HG03378 (cell line): ENCODE measurements around the gene ECHDC3.

ENCODE experiments used
- ATAC-seq: cut with Tn5 transposase; IDR thresholded peaks from one replicate; pipeline ENCODE4 v1.9.1; 2021; ENCODE audit warnings: mild to moderate bottlenecking, moderate library complexity; ENCODE audit not compliant: unreplicated experiment

Gene ECHDC3

DNA sequence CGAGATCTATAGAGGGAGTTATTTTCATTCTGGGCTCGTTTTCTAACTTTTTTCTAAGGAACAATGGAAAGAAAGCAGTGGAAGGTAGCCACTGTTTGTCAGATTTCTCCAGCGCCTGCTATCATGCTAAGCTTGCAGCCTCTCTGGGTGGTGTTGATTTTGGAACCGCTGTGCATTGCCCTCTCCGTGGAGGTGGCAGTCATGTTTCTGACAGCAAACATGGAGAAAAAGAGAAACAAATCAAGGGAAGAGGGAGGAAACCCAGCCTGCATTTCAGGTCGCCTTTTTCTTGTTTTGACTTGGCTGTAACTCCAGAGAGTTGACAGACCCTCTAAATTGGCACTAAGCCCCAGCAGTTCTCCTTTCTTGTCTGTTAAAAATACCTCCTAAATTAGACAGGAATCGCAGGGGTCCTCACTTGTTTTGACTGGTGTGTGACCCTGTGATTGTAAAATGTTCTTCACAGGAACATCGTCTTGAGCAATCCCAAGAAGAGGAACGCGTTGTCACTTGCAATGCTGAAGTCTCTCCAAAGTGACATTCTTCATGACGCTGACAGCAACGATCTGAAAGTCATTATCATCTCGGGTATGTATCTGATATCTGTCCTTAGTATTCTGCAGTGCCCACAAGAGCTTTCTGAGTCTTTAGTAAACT, 4.8 kb downstream of the ECHDC3 start:
- no peak for ATAC-seq

DNA sequence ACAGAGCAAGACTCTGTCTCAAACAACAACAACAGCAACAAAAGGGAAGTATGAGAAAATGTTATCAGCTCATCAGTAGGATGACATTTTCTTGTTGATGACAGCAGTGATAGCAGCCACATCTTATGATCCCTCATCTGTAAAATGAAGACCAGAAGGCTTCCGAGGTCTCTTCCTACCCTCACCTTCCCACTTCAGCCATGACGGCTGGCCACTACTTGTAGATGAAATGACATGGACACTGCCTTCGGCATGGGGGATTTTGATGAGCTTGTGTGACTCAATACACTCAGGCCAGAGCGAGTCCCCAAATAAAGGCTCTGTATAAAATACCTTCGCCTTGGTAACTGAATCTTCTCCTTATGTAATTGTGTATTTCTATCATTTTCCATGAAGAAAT, 6.7 kb downstream of the ECHDC3 start:
- no peak for ATAC-seq

DNA sequence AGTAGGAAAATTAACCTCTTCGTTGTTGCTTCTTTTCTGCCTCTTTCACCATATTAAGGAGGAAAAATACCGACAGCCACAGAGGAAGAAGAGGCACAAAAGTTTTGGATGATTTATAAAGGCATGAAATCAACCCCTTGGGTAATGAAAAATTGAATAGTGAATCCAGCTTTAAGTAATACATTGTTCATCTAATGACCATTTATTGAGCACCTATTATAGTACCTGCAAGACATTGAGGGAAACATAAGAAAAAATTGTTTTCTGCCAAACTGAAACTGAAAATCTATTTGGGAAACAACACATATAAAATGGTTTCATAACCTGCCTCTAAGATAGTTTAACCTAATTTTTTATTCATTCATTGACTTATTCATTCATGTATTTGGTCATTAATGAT, 8.2 kb downstream of the ECHDC3 start:
- no peak for ATAC-seq

DNA sequence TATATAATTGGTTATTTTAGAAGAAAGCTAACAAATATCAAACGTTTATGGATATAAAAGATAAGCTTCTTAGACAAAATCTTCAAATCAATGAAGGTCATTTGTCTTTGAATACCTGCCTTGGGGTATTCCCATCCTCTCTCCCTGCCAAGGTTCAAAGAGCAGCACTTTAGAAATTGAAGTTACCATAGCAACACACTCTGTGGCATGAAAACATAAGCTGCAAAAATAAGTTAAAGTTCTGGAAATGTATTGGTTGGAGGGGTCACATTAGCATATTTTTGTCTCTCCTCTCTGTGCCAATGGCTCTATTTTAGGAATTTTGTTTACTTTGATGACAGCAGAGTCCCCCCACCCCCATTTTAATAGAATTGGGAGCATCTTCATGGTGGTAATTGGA, 12.0 kb downstream of the ECHDC3 start:
- no peak for ATAC-seq

DNA sequence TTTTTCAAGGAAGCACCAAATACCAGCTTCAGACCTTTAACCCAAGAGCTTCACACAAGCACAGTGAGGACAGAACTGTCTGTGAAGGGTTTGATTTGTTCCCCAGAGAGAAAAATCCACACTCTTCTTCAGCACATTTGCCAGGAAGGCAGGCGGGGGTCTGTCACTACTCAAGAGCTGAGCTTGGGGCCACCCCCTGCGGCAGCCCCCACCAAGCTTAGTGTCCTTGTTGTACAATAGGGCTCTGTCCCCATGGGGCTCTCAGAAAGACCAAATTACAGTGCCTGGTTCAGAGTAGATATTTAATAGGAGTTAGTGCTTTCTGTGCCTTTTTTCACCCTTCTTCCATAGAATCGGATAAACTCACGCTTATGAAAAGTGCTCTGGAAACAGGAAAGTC, 12.4 kb downstream of the ECHDC3 start:
- ATAC-seq, result no peak

DNA sequence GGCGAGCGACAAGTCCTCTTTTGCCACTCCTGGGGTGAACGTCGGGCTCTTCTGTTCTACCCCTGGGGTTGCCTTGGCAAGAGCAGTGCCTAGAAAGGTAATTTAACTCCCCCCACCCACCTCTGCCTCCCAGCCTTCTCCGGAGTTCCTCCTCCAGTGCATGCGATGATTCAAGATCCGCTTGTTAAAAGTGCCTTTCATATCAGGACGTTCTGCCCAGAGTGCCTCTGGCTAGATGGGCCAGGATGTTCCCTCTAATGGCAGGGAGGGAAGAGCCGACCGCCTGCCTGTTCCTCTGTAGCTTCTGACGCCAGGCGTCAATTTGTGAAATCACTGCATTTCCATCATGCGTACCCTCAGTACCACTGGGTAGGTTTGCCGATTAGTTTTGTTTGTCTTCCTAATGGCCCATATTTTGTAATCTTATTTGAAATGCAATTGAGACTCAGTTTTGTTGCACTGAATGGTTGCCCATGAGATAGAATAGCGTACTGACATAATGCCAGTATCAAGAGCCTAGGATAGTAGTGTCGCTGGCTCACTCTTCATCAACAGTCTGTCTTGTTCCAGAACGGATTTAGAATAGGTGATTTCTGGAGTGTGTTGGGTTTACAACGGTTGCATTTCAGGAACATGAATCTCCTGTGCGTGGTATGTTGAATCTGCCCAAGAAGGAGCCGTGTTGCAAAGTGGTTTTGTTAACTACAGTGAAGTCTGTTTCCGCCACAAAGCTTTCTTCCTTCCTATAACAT, 13.5 kb downstream of the ECHDC3 start:
- no peak for ATAC-seq

DNA sequence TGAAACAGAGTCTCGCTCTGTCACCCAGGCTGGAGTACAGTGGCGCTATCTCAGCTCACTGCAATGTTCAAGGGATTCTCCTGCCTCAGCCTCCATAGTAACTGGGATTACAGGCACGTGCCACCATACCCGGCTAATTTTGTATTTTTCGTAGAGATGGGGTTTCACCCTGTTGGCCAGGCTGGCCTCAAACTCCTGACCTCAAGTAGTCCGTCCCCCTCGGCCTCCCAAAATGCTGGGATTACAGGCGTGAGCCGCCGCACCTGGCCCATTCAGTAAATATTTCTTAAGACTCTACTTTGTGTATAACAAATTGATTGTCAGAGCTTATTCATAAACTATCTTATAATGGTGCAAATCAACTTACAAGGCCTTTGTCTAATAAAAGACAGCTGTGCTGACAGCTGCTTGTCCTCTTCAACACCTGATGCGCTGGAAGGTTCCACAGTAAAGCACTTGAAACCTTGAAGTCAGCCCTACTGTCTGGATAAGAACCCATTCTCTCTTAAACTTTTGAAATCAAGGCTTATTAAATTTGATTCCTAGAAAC, 14.7 kb downstream of the ECHDC3 start:
- ATAC-seq, result no peak

DNA sequence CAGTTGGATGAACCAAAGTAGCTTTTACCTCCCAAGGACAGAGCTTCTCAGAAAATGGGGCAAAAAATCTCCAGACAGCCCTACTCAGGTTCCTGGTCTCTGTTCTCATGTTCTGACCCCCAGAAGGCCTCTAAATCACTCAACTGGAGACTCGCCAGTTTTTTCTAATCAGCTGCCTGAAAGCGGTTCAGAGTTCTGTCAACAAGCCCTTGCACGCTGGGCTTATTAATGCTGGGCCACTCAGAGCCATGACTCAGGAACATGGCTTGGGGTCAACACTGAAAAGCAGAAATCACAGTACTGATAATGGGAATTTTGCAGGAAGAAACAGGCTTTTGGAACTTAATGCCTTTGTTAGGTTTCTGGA, 15.3 kb downstream of the ECHDC3 start:
- ATAC-seq, result no peak

DNA sequence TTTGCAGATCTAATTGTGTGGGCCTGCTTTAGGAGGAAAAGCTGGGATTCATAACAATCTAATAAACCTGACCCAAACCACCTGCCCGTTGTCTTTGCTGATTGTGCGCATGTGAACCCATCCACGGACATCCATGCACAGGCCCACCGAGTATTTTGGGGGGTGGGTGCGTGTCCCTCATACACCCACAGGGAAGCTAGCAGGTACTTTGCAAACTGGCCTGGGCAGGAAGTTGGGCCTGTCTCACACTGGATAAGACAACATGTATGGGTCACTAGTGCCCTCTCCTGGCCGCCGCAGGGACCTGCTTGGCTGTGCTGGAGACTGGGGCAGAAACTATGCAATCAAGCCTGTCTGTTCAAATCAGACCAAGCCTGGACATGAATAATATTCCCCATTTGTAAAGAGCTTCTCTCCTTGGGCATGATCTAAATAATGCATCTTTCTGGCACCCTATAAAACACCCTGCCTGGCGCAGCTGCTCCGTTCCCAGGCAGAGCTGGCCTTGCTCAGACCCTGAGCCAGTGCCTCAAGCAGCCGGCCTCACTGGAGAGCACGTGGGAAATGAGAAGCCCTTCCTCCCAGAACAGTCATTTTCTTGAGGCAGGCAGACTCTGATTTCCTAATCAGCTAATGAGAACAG, 15.8 kb downstream of the ECHDC3 start:
- ATAC-seq, result peak; percentile 96

DNA sequence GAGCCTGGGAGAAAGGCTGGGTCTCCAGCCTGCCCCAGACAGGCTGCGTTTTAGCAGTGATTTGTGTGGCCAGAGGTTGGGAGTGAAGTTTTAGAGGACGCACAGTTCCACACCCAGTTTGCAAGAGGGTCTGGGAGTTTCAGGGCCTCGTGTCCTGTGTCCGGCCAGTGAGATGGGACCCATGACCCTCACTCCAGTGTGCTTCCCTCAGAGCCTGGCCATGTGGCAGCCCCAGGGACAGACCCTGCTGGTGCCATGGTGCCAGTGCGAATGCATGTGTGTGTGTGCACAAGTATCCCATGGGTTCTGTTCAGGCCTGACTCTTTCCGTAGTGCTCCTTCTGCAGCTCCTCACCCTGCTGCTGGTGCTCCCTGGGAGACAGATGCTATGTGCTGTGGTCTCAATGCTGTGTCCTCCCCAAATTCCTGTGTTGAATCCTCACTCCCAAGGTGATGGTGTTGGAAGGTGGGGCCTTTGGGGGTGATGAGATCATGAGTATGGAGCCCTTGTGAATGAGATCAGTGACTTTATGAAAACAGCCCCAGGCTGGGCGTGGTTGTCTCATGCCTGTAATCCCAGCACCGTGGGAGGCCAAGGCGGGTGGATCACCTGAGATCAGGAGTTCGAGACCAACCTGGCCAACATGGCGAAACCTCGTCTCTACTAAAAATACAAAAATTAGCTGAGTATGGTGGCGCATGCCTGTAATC, 16.5 kb downstream of the ECHDC3 start:
- no peak for ATAC-seq

DNA sequence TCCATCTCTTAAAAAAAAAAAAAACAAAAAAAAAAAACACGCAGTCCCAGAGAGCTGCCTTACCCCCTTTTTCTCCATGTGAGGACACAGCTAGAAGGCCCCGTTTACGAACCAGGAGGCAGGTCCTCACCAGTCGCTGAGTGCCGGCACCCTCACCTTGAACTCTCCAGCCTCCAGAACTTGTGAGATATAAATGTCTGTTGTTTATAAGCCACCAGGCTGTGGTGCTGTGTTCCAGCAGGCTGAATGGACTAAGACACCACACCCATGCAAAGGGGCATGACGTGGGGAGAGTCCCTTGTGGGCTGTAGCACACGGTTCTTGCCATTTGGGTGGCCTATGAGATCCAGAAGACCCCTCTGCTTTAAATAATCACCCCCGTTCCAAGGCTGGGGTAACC, 17.2 kb downstream of the ECHDC3 start:
- ATAC-seq, result no peak

DNA sequence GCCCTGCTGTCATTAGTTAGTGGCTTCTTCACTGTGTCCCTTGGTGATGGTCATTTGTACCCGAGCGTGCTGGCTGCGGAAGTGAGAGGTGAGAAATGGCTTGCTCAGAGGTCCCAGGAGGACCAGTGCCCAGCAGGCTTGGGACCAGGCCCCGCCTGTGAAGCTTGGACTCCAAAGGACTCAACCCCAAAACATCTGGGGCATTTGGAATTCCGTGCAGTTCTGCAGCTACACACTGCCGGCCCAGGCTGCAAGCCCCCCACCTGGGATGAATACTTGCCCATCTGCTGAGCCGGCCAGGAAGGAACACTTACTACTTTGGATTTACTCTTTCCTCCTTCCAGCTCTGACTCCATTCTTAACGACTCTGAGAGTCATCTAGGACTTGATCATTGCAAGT, 18.0 kb downstream of the ECHDC3 start:
- ATAC-seq, result no peak

DNA sequence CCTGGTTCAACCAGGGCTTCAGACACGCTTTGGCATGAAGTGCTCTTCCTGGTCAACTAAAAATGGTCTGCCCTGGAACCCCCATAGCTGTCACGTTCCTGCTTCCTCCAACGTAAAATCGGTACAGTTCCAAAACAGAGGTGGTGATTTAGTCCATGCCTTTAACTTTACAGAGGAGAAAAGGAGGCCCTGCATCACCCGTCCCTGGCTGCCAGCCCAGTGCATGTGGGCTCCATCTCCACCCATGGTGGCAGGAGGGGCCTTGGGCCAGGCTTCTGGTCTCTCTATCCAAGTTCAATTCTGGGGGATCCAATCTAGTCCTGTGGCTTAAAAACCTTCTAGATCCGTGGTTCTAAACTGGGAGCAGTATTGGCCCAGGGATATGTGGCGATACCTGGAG, 18.7 kb downstream of the ECHDC3 start:
- ATAC-seq, result no peak

DNA sequence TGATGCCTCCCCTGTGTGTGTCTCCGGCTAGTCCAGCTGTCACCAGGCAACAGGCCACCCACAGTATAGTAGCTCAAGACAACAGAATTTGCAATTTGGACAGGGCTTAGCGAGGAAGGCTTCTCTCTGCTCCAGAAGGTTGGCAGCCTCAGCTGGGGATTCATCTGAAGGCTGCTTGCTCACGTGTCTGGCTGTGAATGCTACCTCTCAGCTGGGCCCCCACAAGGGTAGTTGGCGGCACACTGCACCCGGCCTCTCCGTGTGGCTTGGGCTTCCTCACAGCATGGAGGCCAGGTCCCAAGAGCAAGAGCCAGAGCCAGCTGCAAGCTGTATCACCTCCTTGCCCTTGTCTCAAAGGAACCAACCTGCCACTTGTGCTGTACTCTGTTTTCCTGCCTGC, 19.2 kb downstream of the ECHDC3 start:
- no peak for ATAC-seq

DNA sequence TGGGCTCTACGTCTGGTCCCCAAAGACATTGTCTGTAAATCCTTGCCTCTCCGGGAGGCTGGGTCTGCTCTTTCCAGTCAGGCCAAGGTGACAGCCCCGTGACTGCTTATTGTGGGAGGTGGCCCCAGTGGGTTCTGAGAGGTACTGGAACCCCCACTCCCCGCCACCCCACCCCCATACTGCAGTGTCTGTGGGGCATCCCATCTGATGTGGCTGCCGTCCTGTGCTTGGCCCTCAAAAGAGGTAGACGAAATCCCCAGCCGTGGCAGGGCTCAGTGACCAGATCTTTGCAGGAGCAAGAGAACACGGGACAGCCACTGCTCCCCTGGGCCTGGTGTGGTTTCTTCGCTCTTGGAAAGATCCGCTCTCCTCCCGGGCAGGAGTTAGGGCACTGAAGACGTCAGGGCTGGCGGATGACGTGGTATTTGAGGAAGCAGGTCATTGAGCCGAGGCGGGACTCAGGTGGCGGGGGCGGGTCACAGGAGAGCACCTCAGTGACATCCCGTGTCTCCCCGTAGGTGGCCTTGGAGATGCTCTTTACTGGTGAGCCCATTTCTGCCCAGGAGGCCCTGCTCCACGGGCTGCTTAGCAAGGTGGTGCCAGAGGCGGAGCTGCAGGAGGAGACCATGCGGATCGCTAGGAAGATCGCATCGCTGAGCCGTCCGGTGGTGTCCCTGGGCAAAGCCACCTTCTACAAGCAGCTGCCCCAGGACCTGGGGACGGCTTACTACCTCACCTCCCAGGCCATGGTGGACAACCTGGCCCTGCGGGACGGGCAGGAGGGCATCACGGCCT, 20.7 kb downstream of the ECHDC3 start:
- no peak for ATAC-seq

DNA sequence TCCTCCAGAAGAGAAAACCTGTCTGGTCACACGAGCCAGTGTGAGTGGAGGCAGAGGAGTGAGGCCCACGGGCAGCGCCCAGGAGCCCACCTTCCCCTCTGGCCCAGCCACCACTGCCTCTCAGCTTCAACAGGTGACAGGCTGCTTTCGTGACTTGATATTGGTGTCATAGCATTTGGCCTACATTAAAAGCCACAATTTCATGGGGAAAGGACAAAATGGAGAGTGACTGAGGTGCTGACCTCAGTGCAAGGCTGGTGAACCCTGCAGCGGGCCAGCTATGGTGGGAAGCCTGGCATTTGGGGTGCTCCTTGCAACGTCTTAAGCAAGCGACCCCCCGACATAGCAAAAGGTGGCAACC, 21.3 kb downstream of the ECHDC3 start:
- ATAC-seq, result no peak

DNA sequence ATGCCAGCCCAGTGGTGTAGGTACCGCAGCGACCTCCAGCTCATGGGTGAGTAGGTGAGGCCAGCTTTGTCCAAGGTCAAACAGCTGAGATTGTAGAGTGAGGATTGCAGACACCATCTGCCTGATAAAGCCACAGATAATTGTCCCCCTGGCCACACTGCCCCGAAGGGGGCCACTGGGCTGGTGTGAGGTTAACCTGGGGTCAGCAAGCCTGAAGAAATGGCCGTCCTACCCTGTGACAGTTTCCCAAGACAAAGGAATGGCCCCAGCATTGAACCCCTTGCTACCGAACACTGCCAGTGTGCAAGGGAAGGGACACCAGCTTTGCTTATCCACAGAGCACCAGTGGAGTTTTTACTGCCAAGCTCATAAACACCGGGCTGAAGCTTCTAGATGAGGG, 23.0 kb downstream of the ECHDC3 start:
- no peak for ATAC-seq

DNA sequence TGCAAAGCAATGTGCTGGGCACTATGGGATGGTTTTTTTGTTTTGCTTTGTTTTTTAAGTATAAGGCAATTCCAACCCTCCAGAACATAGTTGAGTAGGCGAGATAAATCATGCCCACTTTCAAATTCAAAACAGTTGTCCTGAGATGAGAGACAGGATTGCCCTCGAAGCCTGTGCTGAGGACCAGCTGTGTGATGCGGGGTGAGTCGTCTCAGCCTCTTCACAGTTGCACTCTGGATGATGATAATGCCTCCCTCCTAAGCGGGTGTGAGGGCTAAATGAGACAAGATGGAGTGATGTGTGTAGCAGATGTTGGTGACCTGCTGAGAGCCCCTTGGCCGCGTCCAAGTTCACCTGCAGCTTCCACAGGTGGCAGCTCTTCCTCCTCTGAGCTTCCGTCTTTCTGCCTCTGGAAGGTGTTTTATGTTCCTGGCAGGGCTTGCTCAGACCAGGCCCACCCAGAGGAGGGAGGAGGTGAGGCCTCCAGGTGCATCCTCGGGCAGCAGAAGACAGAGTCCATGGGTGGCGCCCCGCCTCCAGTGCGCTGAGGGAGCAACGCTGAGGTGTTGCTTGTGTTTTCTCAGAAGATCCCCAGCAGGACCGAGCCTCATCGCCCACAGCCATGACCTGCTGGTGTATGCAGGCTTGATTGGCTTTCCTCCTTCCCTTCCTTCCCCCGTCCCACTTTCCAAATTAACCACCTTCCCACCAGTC, 30.6 kb downstream of the ECHDC3 start:
- no peak for ATAC-seq

DNA sequence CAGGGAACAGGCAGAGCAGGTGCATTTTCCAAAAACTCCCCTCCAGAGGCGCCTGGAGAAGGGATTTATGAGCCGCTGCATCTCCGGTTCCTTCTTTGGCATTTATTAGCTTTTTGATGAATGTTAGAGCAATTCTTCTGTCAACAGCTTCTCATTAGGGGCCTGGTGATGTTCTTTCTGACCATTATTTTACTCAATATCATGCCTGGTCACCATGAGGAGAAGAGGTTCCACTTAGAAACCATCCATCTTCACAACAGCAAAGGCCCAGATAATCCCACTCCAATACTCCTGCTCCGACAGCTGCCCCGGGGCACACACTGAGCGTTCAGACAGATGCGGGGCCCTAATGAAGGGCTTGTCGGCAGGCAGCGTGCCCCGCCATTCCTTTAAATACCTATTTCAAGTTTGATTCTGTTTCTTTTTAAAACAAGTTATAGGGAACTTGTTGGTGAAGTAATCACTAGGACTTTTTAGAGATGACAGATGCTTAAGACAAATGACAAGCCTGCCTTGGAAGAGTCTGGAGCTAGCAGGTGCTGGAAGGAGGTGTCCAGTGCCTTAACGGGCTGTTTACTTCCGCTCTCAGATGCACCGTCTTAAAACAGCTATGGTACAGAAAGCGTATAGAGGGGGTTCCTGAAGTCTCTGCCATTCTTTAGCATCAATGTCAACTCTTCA, 31.7 kb downstream of the ECHDC3 start:
- no peak for ATAC-seq

DNA sequence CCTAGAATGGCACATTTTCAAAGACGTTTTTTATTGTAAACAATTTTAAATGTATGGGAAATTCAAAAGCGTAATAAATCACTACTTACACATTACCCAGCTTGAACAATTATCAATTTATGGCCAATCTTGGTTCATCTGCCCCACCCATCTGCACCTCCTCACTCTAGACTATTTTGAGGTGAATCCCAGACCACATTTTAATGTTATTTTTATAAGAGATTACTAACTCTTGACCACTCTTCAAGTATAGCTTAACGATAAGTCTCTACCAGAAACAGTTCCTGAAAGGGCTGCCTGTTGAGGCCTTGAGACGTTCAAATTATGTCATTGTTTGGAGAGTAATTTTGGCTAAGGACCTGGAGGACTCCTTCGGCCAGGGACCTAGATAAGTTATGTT, 33.2 kb downstream of the ECHDC3 start:
- ATAC-seq, result no peak
